CD4-positive, alpha-beta T cell treated with Interleukin-15 for 4 hours (primary cell): ENCODE measurements around the gene ADCY10.
"Not testable (repeated sequence)": the region's sequence is repeated elsewhere in the genome, so short reads cannot be mapped to it uniquely, and the experiment has no call there.

Experiments used
- DNase-seq: peaks from one replicate; pipeline ENCODE4 v3.0.0-alpha.2; 2020; ENCODE audit warnings: low spot score

Gene ADCY10

DNA sequence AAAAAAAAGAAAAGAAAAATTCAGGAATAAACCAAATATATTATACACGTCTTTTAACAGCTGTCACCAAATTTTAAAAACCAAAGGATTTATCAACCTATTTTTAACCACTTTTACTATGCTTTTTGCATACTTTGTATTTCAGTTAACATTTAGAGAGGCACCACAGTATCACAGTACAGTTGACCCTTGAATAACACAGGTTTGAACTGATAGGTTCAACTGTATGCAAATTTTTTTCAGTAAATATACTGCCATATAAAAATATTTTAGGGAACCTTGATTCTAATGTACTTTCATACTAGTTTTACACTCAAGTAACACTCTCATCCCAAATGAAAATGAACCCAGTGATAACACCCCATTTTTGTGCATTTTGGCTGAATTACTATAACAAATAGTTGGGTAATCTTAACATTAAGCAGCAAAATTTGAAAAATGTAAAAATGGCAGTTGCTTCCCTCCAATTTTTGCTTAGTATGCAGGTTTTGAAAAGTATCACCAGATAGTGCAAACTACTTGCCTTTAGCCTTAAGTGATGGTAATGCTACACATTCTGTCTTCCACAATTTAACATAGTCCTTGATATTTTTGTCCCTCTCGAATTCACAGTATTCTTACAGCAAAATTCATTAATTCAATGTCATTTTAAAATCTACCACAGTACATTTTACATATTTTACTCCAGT lies 10.8 kb upstream of the ADCY10 start:
- DNase-seq = no peak

DNA sequence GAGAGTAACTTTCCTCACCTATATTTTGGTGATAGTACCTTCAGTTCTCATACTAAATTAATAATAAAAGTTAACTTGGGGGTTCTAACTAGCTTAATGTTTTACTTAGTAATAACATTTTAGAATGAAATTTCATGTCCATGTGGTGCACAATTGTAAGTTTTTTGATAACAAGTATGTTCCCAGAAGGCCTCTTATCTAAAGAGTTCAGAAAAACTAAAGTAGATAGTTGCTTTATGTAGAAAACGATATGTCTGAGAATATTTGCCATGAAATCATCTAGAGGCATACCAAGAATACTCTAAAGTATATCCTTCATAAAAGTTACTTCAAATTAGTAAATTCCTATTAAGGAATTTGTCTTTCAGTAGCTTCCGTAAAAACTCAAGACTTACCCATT lies 10.2 kb upstream of the ADCY10 start:
- no peak for DNase-seq

DNA sequence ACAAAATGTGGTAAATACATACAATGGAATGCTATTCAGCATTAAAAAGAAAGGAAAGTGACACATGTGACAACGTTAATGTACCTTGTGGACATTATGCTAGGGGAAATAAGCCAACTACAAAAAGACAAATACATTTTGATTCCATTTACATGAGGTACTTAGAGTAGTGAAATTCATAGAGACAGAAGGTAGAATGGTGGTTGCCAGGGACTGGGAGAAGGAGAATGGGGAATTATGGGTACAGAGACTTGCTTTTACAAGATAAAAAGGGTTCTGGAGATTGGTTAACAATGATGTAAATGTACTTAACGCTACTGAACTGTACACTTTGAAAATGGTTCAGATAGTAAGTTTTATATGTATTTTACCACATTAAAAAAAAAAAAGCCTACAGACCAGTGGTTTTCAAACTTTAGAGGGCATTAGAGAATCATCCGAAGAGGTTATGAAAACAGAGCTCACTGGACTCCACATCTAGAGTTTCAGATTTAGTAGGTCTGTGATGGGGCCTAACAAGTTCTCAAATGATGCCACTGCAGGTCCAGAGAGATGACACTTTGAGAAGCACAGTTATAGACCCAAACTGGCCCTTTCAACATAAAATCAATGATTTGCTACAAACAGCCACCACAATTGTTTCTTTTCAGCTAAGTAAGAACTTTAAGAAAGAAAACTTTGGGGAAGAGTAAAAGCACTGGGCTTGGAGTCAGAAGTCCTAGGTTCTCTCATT lies 9.6 kb upstream of the ADCY10 start:
- no peak for DNase-seq

DNA sequence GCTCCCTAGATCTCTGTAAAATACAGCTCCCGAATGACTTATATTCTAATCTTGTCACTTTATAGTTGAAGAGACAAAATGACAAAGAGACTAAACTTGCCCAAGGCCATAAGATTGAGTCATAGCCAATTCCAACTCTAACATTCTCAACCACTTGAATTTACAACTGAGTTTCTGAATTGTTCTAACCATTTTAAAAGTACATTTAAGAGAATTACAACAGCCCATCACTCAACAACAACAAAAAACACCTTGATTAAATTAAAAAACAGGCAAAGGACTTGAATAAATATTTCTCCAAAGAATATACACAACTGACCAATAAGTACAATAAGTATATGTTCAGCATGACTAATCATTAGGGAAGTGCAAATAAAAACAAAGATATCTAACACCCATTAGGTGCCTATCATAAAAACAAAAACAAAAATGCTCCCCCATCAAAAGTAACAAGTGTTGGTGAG lies 8.7 kb upstream of the ADCY10 start:
- DNase-seq = no peak

DNA sequence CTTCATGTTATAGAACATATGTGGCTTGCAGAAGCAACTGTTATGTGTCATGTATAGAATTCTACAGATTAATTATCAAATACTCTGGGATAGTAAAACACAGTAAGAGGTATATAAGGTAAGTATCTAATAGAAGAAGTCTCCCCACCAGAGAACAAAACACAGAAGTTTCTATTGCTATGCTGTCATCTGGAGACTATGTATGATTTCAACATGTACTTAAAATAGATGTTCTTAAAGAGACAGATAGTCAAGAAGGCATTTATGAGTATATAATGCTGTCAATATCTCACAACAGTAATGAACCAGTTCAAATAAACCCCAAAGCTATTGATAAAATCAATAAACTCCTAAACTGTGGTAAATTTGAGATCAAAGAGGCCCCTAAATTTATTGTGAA lies 8.1 kb upstream of the ADCY10 start:
- no peak for DNase-seq

DNA sequence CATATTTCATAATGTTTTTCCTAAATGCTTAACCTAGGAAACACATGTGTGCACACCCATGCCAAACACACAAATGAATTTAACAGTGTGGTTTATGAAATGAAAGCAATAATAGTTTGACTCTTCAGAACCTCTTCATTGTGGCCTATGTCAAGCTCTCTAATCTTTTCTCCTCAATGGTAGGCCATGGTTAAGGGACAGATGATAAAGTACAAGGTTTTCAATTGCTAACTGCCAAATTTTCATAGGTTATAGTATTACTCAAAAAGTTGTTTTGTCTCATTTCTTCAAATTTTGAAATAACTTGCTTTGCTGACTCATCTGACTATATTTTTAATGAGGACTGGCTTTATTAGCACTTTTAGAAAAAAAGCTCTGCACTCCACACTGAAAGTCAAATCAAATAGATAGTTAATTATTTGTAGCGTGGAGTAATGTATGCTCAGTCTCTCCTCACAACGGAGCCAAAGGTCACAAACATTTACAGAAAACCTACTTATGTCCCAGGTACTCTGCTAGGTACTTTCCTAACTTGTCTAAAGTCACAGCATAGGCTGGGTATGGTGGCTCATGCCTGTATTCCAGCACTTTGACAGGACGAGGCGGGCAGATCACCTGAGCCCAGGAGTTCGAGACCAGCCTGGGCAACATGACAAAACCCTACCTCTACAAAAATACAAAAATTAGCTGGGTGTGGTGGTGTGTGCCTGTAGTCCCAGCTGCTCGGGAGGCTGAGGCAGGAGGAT lies 3.0 kb upstream of the ADCY10 start:
- DNase-seq = no peak

DNA sequence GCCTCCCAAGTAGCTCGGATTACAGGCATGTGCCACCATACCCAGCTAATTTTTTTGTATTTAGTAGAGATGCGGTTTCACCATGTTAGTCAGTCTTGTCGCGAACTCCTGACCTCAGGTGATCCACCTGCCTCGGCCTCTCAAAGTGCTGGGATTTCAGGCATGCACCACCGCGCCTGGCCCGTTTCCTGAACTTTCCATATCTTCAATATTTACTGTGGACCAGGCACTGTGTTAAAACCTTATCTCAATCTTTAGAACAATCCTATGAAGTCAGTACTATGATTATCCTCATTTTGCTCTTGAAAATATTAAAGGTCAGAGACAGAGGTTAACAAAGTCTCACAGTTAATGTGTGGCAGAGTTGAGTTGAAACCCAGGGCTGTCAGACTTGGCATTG lies 1.6 kb upstream of the ADCY10 start:
- no peak for DNase-seq

DNA sequence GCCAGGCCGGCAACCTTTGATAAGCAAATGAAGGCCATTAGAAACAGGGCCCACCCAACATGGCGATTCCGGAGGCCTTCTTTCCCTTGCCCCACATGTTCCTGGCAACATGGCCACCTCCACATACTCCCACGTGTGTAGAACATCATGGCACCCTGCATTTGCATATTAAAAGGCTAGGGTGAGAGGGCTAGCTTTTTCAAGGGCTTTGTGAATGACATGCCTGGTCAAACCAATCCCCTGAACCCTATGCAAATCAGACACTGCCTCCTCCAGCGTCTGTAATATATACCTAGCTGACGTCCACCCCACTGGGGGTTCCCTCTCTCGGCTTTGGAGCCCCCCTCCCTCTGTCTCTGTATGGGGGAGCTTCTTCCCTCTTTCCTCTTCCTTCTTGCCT lies 1.6 kb downstream of the ADCY10 start:
- DNase-seq = no peak

DNA sequence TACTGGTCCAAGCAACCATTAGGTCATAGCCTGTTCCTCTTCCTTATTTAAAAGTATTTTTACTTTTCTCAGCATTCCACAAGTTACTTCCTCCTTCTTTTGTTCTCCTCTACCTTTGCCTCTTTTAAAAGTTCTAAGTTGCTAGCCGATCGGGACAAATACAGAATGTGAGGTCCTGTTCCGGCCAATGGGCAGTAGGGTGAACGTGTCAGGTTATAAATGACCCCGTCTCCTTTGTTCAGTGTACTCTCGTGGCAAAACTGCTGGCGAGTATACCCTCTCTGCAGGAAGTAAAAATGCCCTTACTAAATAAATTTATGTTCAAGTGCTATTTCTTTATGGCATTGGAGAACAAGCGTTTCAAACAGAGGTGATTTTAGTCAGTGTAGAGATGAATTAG lies 2.5 kb downstream of the ADCY10 start:
- DNase-seq = no peak

DNA sequence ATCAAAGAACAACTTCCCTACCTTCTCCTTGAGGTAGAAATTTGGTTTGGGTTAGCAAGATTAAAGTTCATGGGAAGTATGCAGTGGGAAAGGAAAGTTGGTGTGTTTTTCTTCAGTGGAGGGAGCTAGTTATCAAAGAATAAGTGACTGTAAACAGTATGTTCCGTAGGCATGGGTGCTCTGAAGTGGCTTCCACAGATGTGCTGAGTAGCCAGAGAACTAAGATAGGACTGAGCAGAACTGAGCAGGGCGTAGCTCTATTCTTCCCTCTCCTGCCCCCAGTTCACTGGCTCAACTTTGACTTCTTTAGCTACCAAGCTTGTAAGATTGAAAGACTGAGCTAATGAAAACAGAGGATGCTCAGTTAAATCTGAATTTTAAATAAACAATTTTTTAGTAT lies 3.4 kb downstream of the ADCY10 start:
- no peak for DNase-seq

DNA sequence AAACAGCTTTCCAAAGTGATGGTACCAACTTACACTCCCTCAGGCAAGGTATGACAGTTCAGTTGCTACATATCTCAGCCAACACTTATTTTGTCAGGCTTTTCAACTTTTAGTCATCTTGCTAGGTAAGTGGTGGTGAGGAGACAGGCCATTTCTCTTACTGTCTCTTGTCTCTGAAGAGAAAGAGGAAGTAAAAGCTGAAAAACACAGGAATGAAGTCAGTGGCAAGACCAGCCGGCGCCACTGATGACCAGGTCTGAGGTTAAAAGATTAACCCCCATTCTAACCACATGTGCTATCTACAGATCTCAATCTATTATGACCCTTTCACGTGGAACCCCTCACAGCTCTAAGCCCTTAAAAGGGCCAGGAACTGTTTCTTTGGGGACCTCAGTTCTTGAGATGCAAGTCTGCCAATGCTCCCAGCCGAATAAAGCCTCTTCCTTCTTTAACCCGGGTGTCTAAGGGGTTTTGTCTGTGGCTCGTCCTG lies 4.2 kb downstream of the ADCY10 start:
- no peak for DNase-seq

DNA sequence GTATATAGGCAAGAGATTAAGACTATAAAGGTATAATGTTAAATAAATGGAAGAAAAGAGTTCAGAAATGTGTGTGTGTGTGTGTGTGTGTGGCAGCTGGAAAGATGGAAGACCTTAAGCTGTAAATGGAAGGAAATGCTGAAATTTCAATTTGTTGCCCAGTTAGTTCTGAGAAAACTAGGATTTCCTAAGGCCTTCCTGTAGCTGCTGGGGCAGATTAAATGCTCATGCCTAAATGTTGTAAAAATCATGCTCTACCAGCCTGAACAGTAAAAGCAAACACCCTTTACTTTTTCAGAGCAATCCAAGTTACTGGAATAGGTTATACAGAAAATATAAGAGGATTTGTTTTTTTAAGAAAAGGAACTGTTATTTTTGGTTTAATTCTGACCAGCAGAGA lies 8.3 kb downstream of the ADCY10 start:
- DNase-seq = no peak

DNA sequence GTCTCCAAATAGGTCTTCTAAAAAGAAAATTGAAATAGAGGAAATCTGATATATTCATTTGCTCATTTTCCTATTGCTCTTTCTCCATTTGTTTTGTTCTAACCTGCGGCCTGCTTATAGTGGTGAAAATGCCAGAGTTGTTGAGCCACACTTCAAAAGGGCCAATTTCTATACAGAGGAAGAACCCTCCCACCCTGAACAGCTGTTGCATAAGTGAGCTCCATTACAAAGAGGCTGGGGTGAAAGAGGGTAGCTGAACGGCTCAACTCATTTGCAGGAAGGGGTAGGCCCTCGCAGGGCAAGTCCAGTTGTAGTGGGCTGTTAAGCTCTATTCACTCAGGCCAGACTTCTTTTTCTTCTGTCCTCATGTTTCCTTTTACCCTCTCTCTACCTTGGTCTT lies 8.8 kb downstream of the ADCY10 start:
- DNase-seq = no peak

DNA sequence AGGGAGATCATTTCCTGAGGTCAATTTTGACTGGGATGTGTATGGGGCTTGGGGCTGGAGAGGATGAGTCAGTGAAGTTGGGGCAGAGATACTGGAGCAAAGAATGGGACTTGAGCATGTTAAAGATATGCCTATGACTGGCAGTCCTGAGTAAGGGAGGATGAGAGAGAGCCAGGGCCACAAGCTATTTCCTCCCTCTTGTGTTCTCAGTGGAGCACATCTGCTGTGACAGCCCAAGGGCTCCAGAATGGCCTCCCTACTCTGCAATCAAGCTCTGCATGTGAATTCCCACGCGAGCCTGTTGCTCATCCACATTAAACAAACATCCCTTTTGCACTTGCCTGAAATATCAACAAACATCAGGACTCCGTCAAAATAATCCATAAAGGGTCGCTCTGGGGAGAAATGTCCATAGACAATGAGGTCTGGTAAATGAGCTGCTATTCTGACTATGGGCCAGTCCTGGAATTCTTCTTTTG lies 9.2 kb downstream of the ADCY10 start:
- DNase-seq = no peak

DNA sequence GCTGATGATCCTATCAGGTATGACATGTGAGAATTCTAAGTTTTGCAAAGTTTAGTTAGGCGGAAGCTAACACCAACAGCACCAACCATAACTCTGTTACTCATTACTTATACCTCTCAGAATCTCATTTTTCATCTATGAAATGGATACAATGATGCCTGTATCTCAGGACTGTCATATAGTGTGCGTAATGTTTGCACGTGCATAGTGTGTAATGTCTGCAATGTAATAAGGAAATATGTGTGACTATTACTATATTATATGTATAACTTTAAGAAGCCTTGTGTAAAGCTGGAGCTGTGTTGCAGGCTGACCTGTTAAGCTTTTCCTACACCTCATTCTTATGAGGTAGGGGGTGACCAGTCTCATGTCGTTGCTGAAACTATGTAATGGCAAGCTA lies 13.0 kb downstream of the ADCY10 start:
- DNase-seq = no peak

DNA sequence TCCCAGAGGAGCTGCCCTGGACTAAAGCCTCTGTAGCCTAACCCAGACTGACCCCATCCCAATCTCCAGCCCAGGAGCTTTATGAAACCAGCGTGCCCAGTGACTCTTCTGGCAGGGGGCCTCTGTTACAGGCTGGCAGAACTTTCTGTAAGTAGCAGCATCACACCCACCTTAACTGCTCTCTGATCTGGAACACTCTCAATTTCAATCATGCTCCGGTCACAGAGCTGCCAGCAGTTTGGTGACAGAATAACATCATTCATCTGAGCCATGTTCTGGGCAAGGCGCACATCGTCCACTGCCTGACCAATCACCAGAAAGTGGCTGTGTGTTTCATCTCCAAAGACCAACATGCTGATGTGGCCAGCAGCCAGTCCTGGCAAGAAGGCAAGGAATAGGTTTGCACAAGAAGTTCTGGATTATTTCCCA lies 14.7 kb downstream of the ADCY10 start:
- no peak for DNase-seq

DNA sequence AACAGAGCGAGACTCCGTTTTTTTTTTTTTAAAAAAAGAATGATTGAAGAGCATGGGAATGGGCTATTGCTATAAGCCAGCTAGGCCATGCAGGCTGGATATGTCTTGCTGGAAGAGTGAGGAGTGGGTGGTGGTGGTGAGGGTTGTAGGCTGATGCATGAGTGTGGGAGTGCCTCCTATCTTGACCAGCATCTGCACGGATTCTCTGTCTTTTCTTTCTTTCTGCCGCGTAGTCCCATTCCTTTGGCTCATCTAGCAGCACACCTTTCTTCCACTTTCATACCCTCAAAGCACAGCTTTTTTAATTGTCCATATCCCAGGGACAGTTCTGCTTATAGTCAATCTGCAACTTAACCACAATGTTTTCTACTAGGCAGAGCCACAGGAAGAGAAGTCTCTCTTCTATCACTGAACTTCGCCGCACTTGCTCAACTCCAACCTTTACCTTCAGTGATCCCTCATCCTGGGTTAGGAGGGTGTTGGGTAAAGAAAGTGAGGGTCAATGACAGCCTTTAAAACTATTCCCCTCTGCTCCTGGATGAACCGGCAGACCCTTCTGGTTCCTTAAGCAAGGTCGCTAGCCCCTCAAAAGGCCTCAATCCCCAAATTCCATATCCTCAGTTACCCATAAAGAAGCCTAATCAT lies 15.2 kb downstream of the ADCY10 start:
- no peak for DNase-seq

DNA sequence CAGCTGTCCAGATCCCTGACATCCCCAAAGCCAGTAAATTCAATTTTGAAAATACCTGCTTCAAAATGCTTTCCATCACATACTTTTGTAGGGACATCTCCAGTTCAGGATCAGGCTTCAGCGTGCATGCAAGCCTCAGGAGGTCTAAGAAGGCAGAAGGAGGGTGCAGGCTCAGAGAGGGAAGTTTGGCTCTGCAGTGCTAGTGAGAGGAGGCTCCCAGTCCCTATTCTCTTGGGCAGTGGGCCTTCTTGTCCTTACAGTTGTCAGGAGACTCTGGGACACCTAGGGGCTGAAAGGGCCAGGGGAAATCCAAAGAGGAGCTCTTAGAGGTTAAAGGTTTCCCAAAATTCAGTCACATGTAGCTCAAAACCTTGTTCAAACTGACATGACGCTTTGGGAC lies 20.1 kb downstream of the ADCY10 start:
- DNase-seq = no peak

DNA sequence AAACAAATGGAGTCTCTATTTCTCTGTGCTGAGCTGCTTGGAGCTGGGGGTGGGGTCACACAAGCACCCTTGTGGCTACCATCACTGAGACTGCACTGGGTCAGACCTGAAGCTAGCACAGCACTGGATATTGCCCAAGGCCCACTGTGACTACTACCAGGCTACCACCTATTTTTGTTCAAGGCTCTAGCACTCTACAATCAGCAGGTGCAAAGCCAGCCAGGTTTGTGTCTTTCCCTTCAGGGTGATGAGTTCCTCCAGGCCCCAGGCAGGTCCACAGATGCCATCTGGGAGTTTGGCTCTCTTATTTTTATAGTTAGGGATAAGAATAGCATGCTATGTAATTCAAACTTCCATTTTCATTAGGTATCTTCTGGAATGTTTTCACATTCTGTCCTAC lies 23.5 kb downstream of the ADCY10 start:
- no peak for DNase-seq

DNA sequence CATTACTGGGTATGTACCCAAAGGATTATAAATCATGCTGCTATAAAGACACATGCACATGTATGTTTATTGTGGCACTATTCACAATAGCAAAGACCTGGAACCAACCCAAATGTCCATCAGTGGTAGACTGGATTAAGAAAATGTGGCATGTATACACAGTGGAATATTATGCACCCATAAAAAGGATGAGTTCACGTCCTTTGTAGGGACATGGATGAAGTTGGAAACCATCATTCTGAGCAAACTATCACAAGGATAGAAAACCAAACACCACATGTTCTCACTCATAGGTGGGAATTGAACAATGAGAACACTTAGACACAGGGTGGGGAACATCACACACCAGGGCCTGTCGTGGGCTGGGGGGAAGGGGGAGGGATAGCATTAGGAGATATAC lies 26.7 kb downstream of the ADCY10 start:
- DNase-seq = not testable (repeated sequence)

DNA sequence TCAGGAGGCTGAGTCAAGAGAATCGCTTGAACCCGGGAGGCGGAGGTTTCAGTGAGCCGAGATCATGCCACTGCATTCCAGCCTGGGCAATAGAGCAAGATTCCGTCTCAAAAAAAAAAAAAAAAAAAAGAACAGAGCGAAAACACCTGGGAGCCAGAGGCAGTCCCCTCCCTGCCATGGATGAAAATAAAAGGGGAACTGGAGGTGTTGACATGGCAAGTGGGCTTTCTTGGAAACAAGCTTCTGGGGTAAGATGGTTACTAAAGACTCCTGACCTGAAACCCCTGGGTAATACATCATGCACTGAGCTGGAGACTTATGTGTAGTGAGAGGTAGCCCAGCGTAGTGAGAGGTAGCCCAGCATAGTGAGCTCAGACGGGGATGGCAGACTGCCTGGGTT lies 31.6 kb downstream of the ADCY10 start:
- DNase-seq = no peak

DNA sequence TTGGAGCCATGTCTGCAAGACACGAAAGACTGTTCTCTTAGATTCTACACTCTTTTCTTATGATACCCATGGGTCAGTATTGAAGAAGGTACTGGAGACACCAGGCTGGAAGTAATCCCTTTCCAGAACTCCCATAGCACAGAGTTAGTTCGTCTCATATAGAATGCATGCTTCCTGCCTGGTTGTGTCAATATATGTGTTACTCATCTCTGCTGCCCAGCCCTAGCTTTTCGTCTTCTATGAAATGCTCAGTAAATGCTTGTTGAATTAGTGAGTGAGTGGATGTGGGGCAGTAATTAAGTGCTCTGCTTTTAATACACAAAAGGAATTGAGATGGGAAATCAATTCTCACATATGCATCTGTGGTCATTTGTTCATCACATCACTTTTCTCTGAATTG lies 32.1 kb downstream of the ADCY10 start:
- no peak for DNase-seq
